Muscle layer of duodenum (tissue), 2 donors: Measurements from ENCODE around the gene PHPT1.

Experiments used
- H3K27ac ChIP-seq: one replicate; pipeline ENCODE4 v1.7.0; 2013; ENCODE audit warnings: mild to moderate bottlenecking, low read length
- H3K27me3 ChIP-seq: one replicate; pipeline ENCODE4 v1.7.0; 2013; ENCODE audit warnings: low read depth, mild to moderate bottlenecking, control low read depth, low read length
- H3K36me3 ChIP-seq, 2 donors: one replicate each; pipeline ENCODE4 v1.7.0; 2013; ENCODE audit warnings: low read length in 2 of 2, control low read depth in 1 of 2, mild to moderate bottlenecking in 1 of 2; ENCODE audit not compliant: insufficient read depth in 2 of 2, control insufficient read depth in 1 of 2
- H3K4me1 ChIP-seq, 2 donors: one replicate each; pipeline ENCODE4 v1.7.0; 2013; ENCODE audit warnings: low read length in 2 of 2, mild to moderate bottlenecking in 2 of 2, control low read depth in 1 of 2, moderate library complexity in 1 of 2; ENCODE audit not compliant: insufficient read depth in 2 of 2, control insufficient read depth in 1 of 2
- H3K4me3 ChIP-seq, 2 donors: one replicate each; pipeline ENCODE4 v1.7.0; 2013; ENCODE audit warnings: low read length in 2 of 2, low read depth in 1 of 2, mild to moderate bottlenecking in 1 of 2
- H3K9me3 ChIP-seq, 2 donors: one replicate each; pipeline ENCODE4 v1.7.0; 2013; ENCODE audit warnings: low read length in 2 of 2, control low read depth in 1 of 2, mild to moderate bottlenecking in 1 of 2; ENCODE audit not compliant: control insufficient read depth in 1 of 2
- donor health status: healthy.

PHPT1 gene

GRCh38 chr9:136807281-136808074 lies 41.7 kb upstream of the PHPT1 start, which contains the start of gene RABL6:
TSS of gene RABL6 (plus strand) at chr9:136807948. CDS start at chr9:136808197, 249 bp downstream.
- H3K27ac ChIP-seq = peak within 1 kb of the TSS; percentile 51
- peaks cover 0 to 4% of the 10 kb centered on the region in 2 donors for H3K36me3 ChIP-seq
- no peaks in the 10 kb centered on the region for H3K9me3 ChIP-seq
- H3K4me1 ChIP-seq = peaks cover 16 to 37% of the 10 kb centered on the region in 2 donors
- peak within 1 kb of the TSS; percentile 63 to 88 for H3K4me3 ChIP-seq
- H3K27me3 ChIP-seq = peaks cover under 1% of the 10 kb centered on the region

GRCh38 chr9:136808075-136808805 lies 41.0 kb upstream of the PHPT1 start:
- Histone ChIP-seq H3K4me3 (peak overlapping the region; percentile 55 to 88), H3K4me1 (peaks cover 16 to 37% of the 10 kb centered on the region in 2 donors), H3K27ac (no peak overlapping the region), H3K9me3 (no peaks in the 10 kb centered on the region), H3K36me3 (peaks cover 4 to 7% of the 10 kb centered on the region in 2 donors), H3K27me3 (no peaks in the 10 kb centered on the region)

- Histone ChIP-seq H3K4me3 (peak overlapping the region; percentile 51 to 88), H3K27ac (no peak overlapping the region), H3K4me1 (peaks cover 16 to 37% of the 10 kb centered on the region in 2 donors), H3K27me3 (no peaks in the 10 kb centered on the region), H3K9me3 (no peaks in the 10 kb centered on the region), H3K36me3 (peaks cover 4 to 8% of the 10 kb centered on the region in 2 donors)
Measured at GRCh38 chr9:136808806-136809158, 40.4 kb upstream of the PHPT1 start.

- no peak overlapping the region for H3K27ac ChIP-seq
- H3K36me3 ChIP-seq = peaks cover under 1 to 8% of the 10 kb centered on the region in 2 donors
- H3K4me1 ChIP-seq = peaks cover 4 to 11% of the 10 kb centered on the region in 2 donors
- no peak overlapping the region for H3K4me3 ChIP-seq
- no peaks in the 10 kb centered on the region for H3K9me3 ChIP-seq
- H3K27me3 ChIP-seq = no peaks in the 10 kb centered on the region
Measured at GRCh38 chr9:136814725-136815421, 34.3 kb upstream of the PHPT1 start.

- Histone ChIP-seq H3K36me3 (peaks cover 0 to 8% of the 10 kb centered on the region in 2 donors), H3K9me3 (no peaks in the 10 kb centered on the region), H3K27me3 (no peaks in the 10 kb centered on the region), H3K4me3 (no peak overlapping the region), H3K4me1 (peaks cover 0 to 5% of the 10 kb centered on the region in 2 donors), H3K27ac (no peak overlapping the region)
Measured at GRCh38 chr9:136815422-136815782, 33.8 kb upstream of the PHPT1 start.

GRCh38 chr9:136820971-136821825 lies 28.0 kb upstream of the PHPT1 start:
- Histone ChIP-seq H3K4me3 (peak overlapping the region; percentile 21 to 54), H3K9me3 (no peaks in the 10 kb centered on the region), H3K36me3 (peaks cover 0 to 25% of the 10 kb centered on the region in 2 donors), H3K27me3 (no peaks in the 10 kb centered on the region), H3K4me1 (peaks cover 0 to 7% of the 10 kb centered on the region in 2 donors), H3K27ac (no peak overlapping the region)

- Histone ChIP-seq H3K9me3 (no peaks in the 10 kb centered on the region), H3K27ac (no peak overlapping the region), H3K27me3 (no peaks in the 10 kb centered on the region), H3K4me3 (peak overlapping the region in 1 of 2 donors; percentile 54), H3K4me1 (peaks cover 0 to 7% of the 10 kb centered on the region in 2 donors), H3K36me3 (peaks cover 0 to 33% of the 10 kb centered on the region in 2 donors)
Measured at GRCh38 chr9:136821826-136822544, 27.2 kb upstream of the PHPT1 start.

GRCh38 chr9:136823136-136824046 lies 25.8 kb upstream of the PHPT1 start:
- Histone ChIP-seq H3K27me3 (no peaks in the 10 kb centered on the region), H3K4me3 (no peak overlapping the region), H3K36me3 (peaks cover 0 to 47% of the 10 kb centered on the region in 2 donors), H3K27ac (no peak overlapping the region), H3K9me3 (no peaks in the 10 kb centered on the region), H3K4me1 (peaks cover 0 to 7% of the 10 kb centered on the region in 2 donors)

- Histone ChIP-seq H3K9me3 (no peaks in the 10 kb centered on the region), H3K36me3 (peaks cover 11 to 59% of the 10 kb centered on the region in 2 donors), H3K4me1 (peaks cover 0 to 7% of the 10 kb centered on the region in 2 donors), H3K27me3 (no peaks in the 10 kb centered on the region), H3K4me3 (no peak overlapping the region), H3K27ac (no peak overlapping the region)
Measured at GRCh38 chr9:136824496-136825225, 24.5 kb upstream of the PHPT1 start.
